C4-2B (cell line): ENCODE measurements around the gene KCNJ14.

Source experiments
- H3K27ac ChIP-seq: fragments of 450-650 bp; 2 replicates; pipeline ENCODE4 v1.5.1; 2017
- CTCF ChIP-seq: fragments of 450-650 bp; conservative IDR thresholded peaks from 2 replicates; pipeline ENCODE4 v1.5.1; 2017; ENCODE audit warnings: mild to moderate bottlenecking
- ZFX ChIP-seq: fragments of 450-650 bp; IDR thresholded peaks from 2 replicates; pipeline ENCODE4 v1.6.1; 2017

KCNJ14 gene

GRCh38 chr19:48445606-48446481, 9.5 kb upstream of the KCNJ14 start, which contains the start of gene GRWD1:
Gene GRWD1 (plus strand): TSS chr19:48445983. CDS start chr19:48446006, 23 bp downstream.
- H3K27ac ChIP-seq = peak within 1 kb of the TSS; percentile 80
- peak; percentile 44; the same call in 1 of the 2 replicates for TF ChIP-seq CTCF
- no peak for TF ChIP-seq ZFX

GRCh38 chr19:48446579-48446978, 8.8 kb upstream of the KCNJ14 start:
- H3K27ac ChIP-seq = peak overlapping the region; percentile 80
- no peak for TF ChIP-seq CTCF
- TF ChIP-seq ZFX = no peak

DNA sequence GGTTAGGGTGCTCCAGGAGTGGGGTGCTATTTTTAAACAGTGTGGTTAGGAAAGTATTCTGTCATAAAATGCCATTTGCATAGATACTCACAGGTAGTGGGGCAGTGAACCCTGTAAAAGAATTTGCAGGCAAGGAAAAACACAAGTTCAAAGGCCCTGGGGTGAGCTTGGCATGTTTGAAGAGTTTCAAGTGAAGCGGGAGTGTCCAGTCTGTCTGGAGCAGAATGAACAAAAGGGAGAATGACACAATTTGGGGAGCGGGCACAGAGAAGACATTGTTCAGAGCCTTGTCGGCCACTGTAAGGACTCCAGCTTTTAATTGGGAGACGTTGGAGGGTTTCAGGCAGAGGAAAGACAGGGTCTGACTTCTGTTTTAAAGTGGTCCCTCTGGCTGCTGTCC, 6.8 kb upstream of the KCNJ14 start:
- TF ChIP-seq CTCF = no peak
- no peak for TF ChIP-seq ZFX
- H3K27ac ChIP-seq = no peak overlapping the region

- TF ChIP-seq CTCF (no peak), ZFX (no peak)
Measured at GRCh38 chr19:48450441-48450840, 4.9 kb upstream of the KCNJ14 start.

GRCh38 chr19:48450863-48451262, 4.5 kb upstream of the KCNJ14 start:
- H3K27ac ChIP-seq = no peak overlapping the region
- TF ChIP-seq CTCF = no peak
- TF ChIP-seq ZFX = no peak

More at GRCh38 chr19:48450441-48450840, 4.9 kb upstream of the KCNJ14 start:
- H3K27ac ChIP-seq = no peak overlapping the region

- TF ChIP-seq CTCF = no peak
- no peak for TF ChIP-seq ZFX
- no peak overlapping the region; the same call in 1 of the 2 replicates for H3K27ac ChIP-seq
Measured at GRCh38 chr19:48451624-48452023, 3.8 kb upstream of the KCNJ14 start.
